ENCODE data around the gene CTXN3.

CTXN3 gene

GRCh38 chr5:127649018-127649439 lies at the start of gene CTXN3:
Gene CTXN3, plus strand, starts transcription at chr5:127649082. Its CDS starts 8,440 bp downstream, at chr5:127657522.
- Histone ChIP-seq H3K4me3 (ENCODE audit: low read depth in 1 of 2, low read length in 2 of 2) (no peak within 1 kb of the TSS), H3K36me3 (ENCODE audit: control insufficient read depth in 1 of 2, insufficient read depth in 2 of 2, low read length in 2 of 2) (no peaks in the 10 kb centered on the region), H3K27ac (ENCODE audit: low read depth, low read length) (no peak within 1 kb of the TSS), H3K9ac (ENCODE audit: low read depth in 1 of 2, low read length in 2 of 2) (no peak within 1 kb of the TSS), H3K9me3 (ENCODE audit: control insufficient read depth in 1 of 2, low read length in 2 of 2) (no peaks in the 10 kb centered on the region), H3K4me1 (ENCODE audit: control insufficient read depth in 1 of 2, insufficient read depth in 2 of 2, low read length in 2 of 2) (no peaks in the 10 kb centered on the region), H3K27me3 (ENCODE audit: control insufficient read depth in 1 of 2, insufficient read depth in 2 of 2, low read length in 2 of 2) (no peaks in the 10 kb centered on the region)

GRCh38 chr5:127599320-127599719 lies 49.6 kb upstream of the CTXN3 start:
- Histone ChIP-seq H3K27me3 (ENCODE audit: control insufficient read depth in 1 of 2, insufficient read depth in 2 of 2, low read length in 2 of 2) (no peaks in the 10 kb centered on the region), H3K4me3 (ENCODE audit: low read depth in 1 of 2, low read length in 2 of 2) (no peak overlapping the region), H3K9ac (ENCODE audit: low read depth in 1 of 2, low read length in 2 of 2) (no peak overlapping the region), H3K36me3 (ENCODE audit: control insufficient read depth in 1 of 2, insufficient read depth in 2 of 2, low read length in 2 of 2) (no peaks in the 10 kb centered on the region), H3K27ac (ENCODE audit: low read depth, low read length) (no peak overlapping the region), H3K9me3 (ENCODE audit: control insufficient read depth in 1 of 2, low read length in 2 of 2) (no peaks in the 10 kb centered on the region), H3K4me1 (ENCODE audit: control insufficient read depth in 1 of 2, insufficient read depth in 2 of 2, low read length in 2 of 2) (no peaks in the 10 kb centered on the region)

GRCh38 chr5:127599847-127600246 lies 49.0 kb upstream of the CTXN3 start:
- H3K4me1 ChIP-seq (ENCODE audit: control insufficient read depth in 1 of 2, insufficient read depth in 2 of 2, low read length in 2 of 2), result no peaks in the 10 kb centered on the region
- no peaks in the 10 kb centered on the region for H3K27me3 ChIP-seq (ENCODE audit: control insufficient read depth in 1 of 2, insufficient read depth in 2 of 2, low read length in 2 of 2)

GRCh38 chr5:127601111-127601510 lies 47.8 kb upstream of the CTXN3 start:
- Histone ChIP-seq H3K4me3 (ENCODE audit: low read depth in 1 of 2, low read length in 2 of 2) (no peak overlapping the region), H3K9ac (ENCODE audit: low read depth in 1 of 2, low read length in 2 of 2) (no peak overlapping the region), H3K9me3 (ENCODE audit: control insufficient read depth in 1 of 2, low read length in 2 of 2) (no peaks in the 10 kb centered on the region), H3K27me3 (ENCODE audit: control insufficient read depth in 1 of 2, insufficient read depth in 2 of 2, low read length in 2 of 2) (no peaks in the 10 kb centered on the region), H3K4me1 (ENCODE audit: control insufficient read depth in 1 of 2, insufficient read depth in 2 of 2, low read length in 2 of 2) (no peaks in the 10 kb centered on the region), H3K27ac (ENCODE audit: low read depth, low read length) (no peak overlapping the region), H3K36me3 (ENCODE audit: control insufficient read depth in 1 of 2, insufficient read depth in 2 of 2, low read length in 2 of 2) (no peaks in the 10 kb centered on the region)

More at GRCh38 chr5:127599847-127600246, 49.0 kb upstream of the CTXN3 start:
- no peaks in the 10 kb centered on the region for H3K9me3 ChIP-seq (ENCODE audit: control insufficient read depth in 1 of 2, low read length in 2 of 2)
- no peak overlapping the region for H3K27ac ChIP-seq (ENCODE audit: low read depth, low read length)
- H3K36me3 ChIP-seq (ENCODE audit: control insufficient read depth in 1 of 2, insufficient read depth in 2 of 2, low read length in 2 of 2), result no peaks in the 10 kb centered on the region
- no peak overlapping the region for H3K9ac ChIP-seq (ENCODE audit: low read depth in 1 of 2, low read length in 2 of 2)
- no peak overlapping the region for H3K4me3 ChIP-seq (ENCODE audit: low read depth in 1 of 2, low read length in 2 of 2)

GRCh38 chr5:127601601-127602000 lies 47.3 kb upstream of the CTXN3 start:
- no peaks in the 10 kb centered on the region for H3K9me3 ChIP-seq (ENCODE audit: control insufficient read depth in 1 of 2, low read length in 2 of 2)
- H3K4me3 ChIP-seq (ENCODE audit: low read depth in 1 of 2, low read length in 2 of 2), result no peak overlapping the region
- H3K9ac ChIP-seq (ENCODE audit: low read depth in 1 of 2, low read length in 2 of 2), result no peak overlapping the region
- no peaks in the 10 kb centered on the region for H3K4me1 ChIP-seq (ENCODE audit: control insufficient read depth in 1 of 2, insufficient read depth in 2 of 2, low read length in 2 of 2)
- no peaks in the 10 kb centered on the region for H3K36me3 ChIP-seq (ENCODE audit: control insufficient read depth in 1 of 2, insufficient read depth in 2 of 2, low read length in 2 of 2)
- H3K27ac ChIP-seq (ENCODE audit: low read depth, low read length), result no peak overlapping the region
- H3K27me3 ChIP-seq (ENCODE audit: control insufficient read depth in 1 of 2, insufficient read depth in 2 of 2, low read length in 2 of 2), result no peaks in the 10 kb centered on the region

- Histone ChIP-seq H3K27ac (ENCODE audit: low read depth, low read length) (no peak overlapping the region), H3K4me1 (ENCODE audit: control insufficient read depth in 1 of 2, insufficient read depth in 2 of 2, low read length in 2 of 2) (no peaks in the 10 kb centered on the region), H3K27me3 (ENCODE audit: control insufficient read depth in 1 of 2, insufficient read depth in 2 of 2, low read length in 2 of 2) (no peaks in the 10 kb centered on the region), H3K9ac (ENCODE audit: low read depth in 1 of 2, low read length in 2 of 2) (no peak overlapping the region), H3K4me3 (ENCODE audit: low read depth in 1 of 2, low read length in 2 of 2) (no peak overlapping the region), H3K36me3 (ENCODE audit: control insufficient read depth in 1 of 2, insufficient read depth in 2 of 2, low read length in 2 of 2) (no peaks in the 10 kb centered on the region), H3K9me3 (ENCODE audit: control insufficient read depth in 1 of 2, low read length in 2 of 2) (no peaks in the 10 kb centered on the region)
Observed at GRCh38 chr5:127602481-127602880, 46.4 kb upstream of the CTXN3 start.

- no peaks in the 10 kb centered on the region for H3K4me1 ChIP-seq (ENCODE audit: control insufficient read depth in 1 of 2, insufficient read depth in 2 of 2, low read length in 2 of 2)
- H3K9ac ChIP-seq (ENCODE audit: low read depth in 1 of 2, low read length in 2 of 2), result no peak overlapping the region
- no peaks in the 10 kb centered on the region for H3K9me3 ChIP-seq (ENCODE audit: control insufficient read depth in 1 of 2, low read length in 2 of 2)
- no peaks in the 10 kb centered on the region for H3K27me3 ChIP-seq (ENCODE audit: control insufficient read depth in 1 of 2, insufficient read depth in 2 of 2, low read length in 2 of 2)
- H3K27ac ChIP-seq (ENCODE audit: low read depth, low read length), result no peak overlapping the region
- no peaks in the 10 kb centered on the region for H3K36me3 ChIP-seq (ENCODE audit: control insufficient read depth in 1 of 2, insufficient read depth in 2 of 2, low read length in 2 of 2)
- H3K4me3 ChIP-seq (ENCODE audit: low read depth in 1 of 2, low read length in 2 of 2), result no peak overlapping the region
Observed at GRCh38 chr5:127602896-127603844, 45.7 kb upstream of the CTXN3 start.

GRCh38 chr5:127608077-127608660 lies 40.7 kb upstream of the CTXN3 start:
- Histone ChIP-seq H3K9ac (ENCODE audit: low read depth in 1 of 2, low read length in 2 of 2) (no peak overlapping the region), H3K27me3 (ENCODE audit: control insufficient read depth in 1 of 2, insufficient read depth in 2 of 2, low read length in 2 of 2) (no peaks in the 10 kb centered on the region)

GRCh38 chr5:127609011-127609410 lies 39.9 kb upstream of the CTXN3 start:
- no peaks in the 10 kb centered on the region for H3K4me1 ChIP-seq (ENCODE audit: control insufficient read depth in 1 of 2, insufficient read depth in 2 of 2, low read length in 2 of 2)
- no peak overlapping the region for H3K9ac ChIP-seq (ENCODE audit: low read depth in 1 of 2, low read length in 2 of 2)
- no peak overlapping the region for H3K4me3 ChIP-seq (ENCODE audit: low read depth in 1 of 2, low read length in 2 of 2)
- H3K9me3 ChIP-seq (ENCODE audit: control insufficient read depth in 1 of 2, low read length in 2 of 2), result no peaks in the 10 kb centered on the region
- H3K27me3 ChIP-seq (ENCODE audit: control insufficient read depth in 1 of 2, insufficient read depth in 2 of 2, low read length in 2 of 2), result no peaks in the 10 kb centered on the region
- no peak overlapping the region for H3K27ac ChIP-seq (ENCODE audit: low read depth, low read length)
- no peaks in the 10 kb centered on the region for H3K36me3 ChIP-seq (ENCODE audit: control insufficient read depth in 1 of 2, insufficient read depth in 2 of 2, low read length in 2 of 2)

More at GRCh38 chr5:127608077-127608660, 40.7 kb upstream of the CTXN3 start:
- Histone ChIP-seq H3K4me3 (ENCODE audit: low read depth in 1 of 2, low read length in 2 of 2) (no peak overlapping the region), H3K4me1 (ENCODE audit: control insufficient read depth in 1 of 2, insufficient read depth in 2 of 2, low read length in 2 of 2) (no peaks in the 10 kb centered on the region), H3K9me3 (ENCODE audit: control insufficient read depth in 1 of 2, low read length in 2 of 2) (no peaks in the 10 kb centered on the region), H3K27ac (ENCODE audit: low read depth, low read length) (no peak overlapping the region), H3K36me3 (ENCODE audit: control insufficient read depth in 1 of 2, insufficient read depth in 2 of 2, low read length in 2 of 2) (no peaks in the 10 kb centered on the region)

GRCh38 chr5:127609957-127610356 lies 38.9 kb upstream of the CTXN3 start:
- no peaks in the 10 kb centered on the region for H3K4me1 ChIP-seq (ENCODE audit: control insufficient read depth in 1 of 2, insufficient read depth in 2 of 2, low read length in 2 of 2)
- no peaks in the 10 kb centered on the region for H3K27me3 ChIP-seq (ENCODE audit: control insufficient read depth in 1 of 2, insufficient read depth in 2 of 2, low read length in 2 of 2)
- no peaks in the 10 kb centered on the region for H3K9me3 ChIP-seq (ENCODE audit: control insufficient read depth in 1 of 2, low read length in 2 of 2)
- no peak overlapping the region for H3K4me3 ChIP-seq (ENCODE audit: low read depth in 1 of 2, low read length in 2 of 2)
- H3K27ac ChIP-seq (ENCODE audit: low read depth, low read length), result no peak overlapping the region
- no peaks in the 10 kb centered on the region for H3K36me3 ChIP-seq (ENCODE audit: control insufficient read depth in 1 of 2, insufficient read depth in 2 of 2, low read length in 2 of 2)
- H3K9ac ChIP-seq (ENCODE audit: low read depth in 1 of 2, low read length in 2 of 2), result no peak overlapping the region
